Mesothelial cell of epicardium (in vitro differentiated cells): ENCODE results near the gene PRRG2. TPM values are rescaled to one million over a fixed set of nuclear protein-coding genes. Genes with fewer than 3 reads are reported as not detected.

Experiments
- DNase-seq, 2 experiments: peaks; one replicate each; pipeline ENCODE4 v3.0.0; 2021; ENCODE audit warnings: low spot score in 2 of 2; ENCODE audit not compliant: unreplicated experiment in 2 of 2
- H3K27ac Mint-ChIP-seq: 2 replicates; pipeline ENCODE4 v1.8.0; 2021; ENCODE audit warnings: mixed read lengths
- H3K27me3 Mint-ChIP-seq: 2 replicates; pipeline ENCODE4 v1.8.0; 2021; ENCODE audit warnings: low read depth, mixed read lengths
- H3K36me3 Mint-ChIP-seq: 2 replicates; pipeline ENCODE4 v1.8.0; 2021; ENCODE audit warnings: mixed read lengths
- H3K4me1 Mint-ChIP-seq: 2 replicates; pipeline ENCODE4 v1.8.0; 2021; ENCODE audit warnings: mixed read lengths
- H3K4me3 Mint-ChIP-seq: 2 replicates; pipeline ENCODE4 v1.8.0; 2021; ENCODE audit warnings: mild to moderate bottlenecking, moderate library complexity, mixed read lengths
- H3K9me3 Mint-ChIP-seq: 2 replicates; pipeline ENCODE4 v1.8.0; 2021; ENCODE audit warnings: mixed read lengths
- CTCF ChIP-seq: fragments of 200-600 bp; sonication (generic); IDR thresholded peaks from one replicate; pipeline ENCODE4 v1.5.0; 2021; ENCODE audit warnings: antibody characterized with exemption; ENCODE audit not compliant: unreplicated experiment
- total RNA-seq: library from RNA; stranded (reverse); gene quantifications from 3 replicates; pipeline ENCODE4 v1.2.1, GENCODE V29; 2021

Gene PRRG2
- total RNA-seq, 1 donor from 2014 or later = 0.87 TPM

- Mint-ChIP-seq H3K4me3 (no peak overlapping the region), H3K9me3 (no peaks in the 10 kb centered on the region), H3K36me3 (peaks cover 2% of the 10 kb centered on the region), H3K27ac (no peak overlapping the region), H3K4me1 (peaks cover 10% of the 10 kb centered on the region), H3K27me3 (no peaks in the 10 kb centered on the region)
- DNase-seq = no peak
- TF ChIP-seq CTCF = no peak
These were observed 8.1 kb upstream of the PRRG2 start for GRCh38 chr19:49573009-49573408.

DNA sequence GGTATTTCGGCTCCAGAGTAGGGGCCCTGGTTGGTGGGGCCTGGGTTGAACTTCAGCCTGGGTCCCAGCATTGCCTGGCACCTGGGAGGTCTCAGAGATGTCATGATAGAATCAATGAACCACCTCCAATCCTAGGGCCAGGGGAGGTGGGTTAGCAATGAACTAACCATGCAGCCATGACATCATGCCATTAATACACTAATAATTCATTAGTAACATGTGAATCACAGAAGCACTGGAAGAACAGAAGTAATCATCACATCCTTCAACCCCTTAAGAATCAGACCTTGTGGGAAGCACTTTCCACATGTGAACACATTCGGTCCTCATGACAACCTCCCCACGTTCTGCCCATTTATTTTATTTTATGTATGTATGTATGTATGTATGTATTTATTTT is 7.7 kb upstream of the PRRG2 start:
- H3K9me3 Mint-ChIP-seq = no peaks in the 10 kb centered on the region
- H3K27ac Mint-ChIP-seq = no peak overlapping the region
- H3K36me3 Mint-ChIP-seq = peaks cover 2% of the 10 kb centered on the region
- peaks cover 10% of the 10 kb centered on the region for H3K4me1 Mint-ChIP-seq
- no peak for DNase-seq
- no peak overlapping the region for H3K4me3 Mint-ChIP-seq
- TF ChIP-seq CTCF = no peak
- H3K27me3 Mint-ChIP-seq = no peaks in the 10 kb centered on the region

- Mint-ChIP-seq H3K36me3 (peaks cover 2% of the 10 kb centered on the region), H3K27ac (no peak overlapping the region), H3K27me3 (no peaks in the 10 kb centered on the region), H3K9me3 (no peaks in the 10 kb centered on the region), H3K4me1 (peaks cover 15% of the 10 kb centered on the region), H3K4me3 (no peak overlapping the region)
- TF ChIP-seq CTCF = no peak
- DNase-seq = no peak
These were observed 6.8 kb upstream of the PRRG2 start for GRCh38 chr19:49574206-49574755.

DNA sequence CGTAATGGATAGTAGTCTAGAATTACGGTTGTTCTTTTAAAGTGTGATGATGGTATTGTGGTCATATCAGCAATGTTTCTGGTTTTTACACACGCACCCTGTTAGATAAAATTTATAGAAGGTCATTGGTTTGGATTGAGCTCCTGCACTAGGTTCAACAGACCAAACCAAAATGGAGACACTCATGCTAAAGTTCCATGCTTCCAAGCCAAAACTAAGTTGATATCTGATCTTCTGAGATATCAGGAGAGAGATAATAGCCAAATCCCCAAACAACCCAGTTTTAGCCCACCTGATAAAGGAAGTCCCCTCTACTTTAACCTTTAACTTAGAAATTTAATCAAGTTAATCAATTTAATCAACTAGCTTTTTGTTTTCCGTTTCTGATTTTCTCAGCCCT is 1.9 kb upstream of the PRRG2 start:
- no peak for TF ChIP-seq CTCF

GRCh38 chr19:49579947-49580263 is 1.2 kb upstream of the PRRG2 start:
- H3K27ac Mint-ChIP-seq = peak overlapping the region; percentile 94
- peaks cover 19% of the 10 kb centered on the region for H3K4me1 Mint-ChIP-seq
- TF ChIP-seq CTCF = no peak
- no peaks in the 10 kb centered on the region for H3K27me3 Mint-ChIP-seq
- H3K9me3 Mint-ChIP-seq = no peaks in the 10 kb centered on the region
- no peak for DNase-seq
- peak overlapping the region; percentile 93 for H3K4me3 Mint-ChIP-seq
- H3K36me3 Mint-ChIP-seq = no peaks in the 10 kb centered on the region

More for the DNA sequence above, 1.9 kb upstream of the PRRG2 start:
- Mint-ChIP-seq H3K4me3 (peak overlapping the region; percentile 93), H3K4me1 (peaks cover 19% of the 10 kb centered on the region), H3K27ac (no peak overlapping the region), H3K36me3 (peaks cover under 1% of the 10 kb centered on the region), H3K9me3 (no peaks in the 10 kb centered on the region), H3K27me3 (no peaks in the 10 kb centered on the region)
- no peak for DNase-seq
